Spleen (tissue), 7 donors: ENCODE measurements around the gene HYAL2.

ENCODE experiments used
- POLR2A ChIP-seq, 3 donors: fragments of 450-650 bp; IDR thresholded peaks; one replicate each; pipeline ENCODE4 v1.5.1; 2017; ENCODE audit warnings: antibody characterized with exemption in 3 of 3, mild to moderate bottlenecking in 1 of 3
- TF ChIP-seq, protein P1 (sequence below), 11 experiments: fragments of 200-600 bp in 7 of 11; fragments of 450-650 bp in 4 of 11; sonication (generic) in 4 of 11; IDR thresholded peaks in 8 of 11; conservative IDR thresholded peaks in 3 of 11; 1 replicate in 7 of 11; 2 replicates in 4 of 11; pipeline versions ENCODE4 v1.4.0 to v1.8.0; 2016 to 2021; ENCODE audit warnings: antibody characterized with exemption in 11 of 11, inconsistent platforms in 4 of 11, mild to moderate bottlenecking in 1 of 11
- donor health status: DM: no; HTN: no; CAD: no; lungs with moderate emphysema.
- donor health status: DM: no; HTN: no; CAD: no.
- donor health status: DM: no; HTN: no; CAD: no.

DNA sequence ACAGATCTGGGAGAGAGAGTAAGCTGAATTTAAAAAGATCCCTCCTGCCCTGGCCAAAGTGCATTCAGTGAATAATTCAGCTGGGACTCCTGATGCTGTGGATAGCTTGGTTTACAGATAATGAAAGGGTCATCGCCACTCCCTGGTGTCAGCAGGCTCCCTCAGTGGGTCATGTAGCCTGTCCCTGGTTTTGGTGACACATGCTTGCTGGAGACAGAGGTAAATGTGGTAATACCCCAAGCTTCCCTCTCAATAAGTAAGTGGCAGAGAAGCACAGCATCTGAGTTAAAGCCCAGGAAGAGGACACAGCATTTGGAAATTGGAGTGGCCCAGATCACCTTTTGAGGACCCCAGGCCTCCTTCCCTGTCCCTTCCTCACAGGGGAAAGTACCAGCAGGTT is 34.9 kb upstream of the HYAL2 start:
- TF ChIP-seq, protein P1, sequence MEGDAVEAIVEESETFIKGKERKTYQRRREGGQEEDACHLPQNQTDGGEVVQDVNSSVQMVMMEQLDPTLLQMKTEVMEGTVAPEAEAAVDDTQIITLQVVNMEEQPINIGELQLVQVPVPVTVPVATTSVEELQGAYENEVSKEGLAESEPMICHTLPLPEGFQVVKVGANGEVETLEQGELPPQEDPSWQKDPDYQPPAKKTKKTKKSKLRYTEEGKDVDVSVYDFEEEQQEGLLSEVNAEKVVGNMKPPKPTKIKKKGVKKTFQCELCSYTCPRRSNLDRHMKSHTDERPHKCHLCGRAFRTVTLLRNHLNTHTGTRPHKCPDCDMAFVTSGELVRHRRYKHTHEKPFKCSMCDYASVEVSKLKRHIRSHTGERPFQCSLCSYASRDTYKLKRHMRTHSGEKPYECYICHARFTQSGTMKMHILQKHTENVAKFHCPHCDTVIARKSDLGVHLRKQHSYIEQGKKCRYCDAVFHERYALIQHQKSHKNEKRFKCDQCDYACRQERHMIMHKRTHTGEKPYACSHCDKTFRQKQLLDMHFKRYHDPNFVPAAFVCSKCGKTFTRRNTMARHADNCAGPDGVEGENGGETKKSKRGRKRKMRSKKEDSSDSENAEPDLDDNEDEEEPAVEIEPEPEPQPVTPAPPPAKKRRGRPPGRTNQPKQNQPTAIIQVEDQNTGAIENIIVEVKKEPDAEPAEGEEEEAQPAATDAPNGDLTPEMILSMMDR (IDR thresholded peaks at IDR 0.05 in 8 of 11, conservative IDR thresholded peaks at IDR 0.05 in 3 of 11): no peak
- TF ChIP-seq POLR2A (IDR thresholded peaks at IDR 0.05): no peak
